GM12891 (cell line): Measurements from ENCODE around the gene POMP.

Experiments used
- POLR2A ChIP-seq: IDR thresholded peaks from 2 replicates; pipeline ENCODE4 v1.6.1; 2011; ENCODE audit warnings: low read depth, low read length, control low read depth
- POLR2AphosphoS5 ChIP-seq: IDR thresholded peaks from 2 replicates; pipeline ENCODE4 v1.6.1; 2011; ENCODE audit warnings: low read depth, low read length, control low read depth

GRCh38 chr13:28628241-28628640 is 30.7 kb upstream of the POMP start:
- TF ChIP-seq POLR2A (no peak), POLR2AphosphoS5 (no peak)
